HCT116 (cell line): ENCODE results near the gene UBE2D3. TPM values are rescaled to one million over a fixed set of nuclear protein-coding genes. Genes with fewer than 3 reads are reported as not detected.
A peak's percentile ranks its signal among the peaks of the same experiment; 100 is the strongest.

ENCODE experiments used
- ATAC-seq: fragments of 200-7000 bp; cut with Tn5 transposase; 2 replicates; pipeline ENCODE4 v1.9.1; 2020; ENCODE audit warnings: mild to moderate bottlenecking, moderate library complexity
- BruUV-seq: library from RNA; stranded (reverse); fragments of 400-500 nt; replicated peaks from 2 replicates; lab custom pipeline; 2021; lab: Mats Ljungman, UMichigan
- CTCF ChIA-PET: fragments of 300-600 bp; sonication (Branson Sonifier 250); formaldehyde crosslinking; loops from one replicate; lab custom pipeline; 2021; ENCODE audit warnings: antibody characterized with exemption; lab: Charles Lee
- POLR2A ChIA-PET: fragments of 300-600, 350-600 bp; sonication (Branson Sonifier 250); formaldehyde crosslinking; loops from one replicate; lab custom pipeline; 2021; ENCODE audit warnings: antibody characterized with exemption; lab: Charles Lee
- RAD21 ChIA-PET, 2 experiments: fragments of 300-600 bp; sonication (Branson Sonifier 250); formaldehyde crosslinking; loops; one replicate each; lab custom pipeline; 2023; ENCODE audit warnings: low total read pairs in 2 of 2; ENCODE audit not compliant: uncharacterized antibody in 2 of 2, unreplicated experiment in 2 of 2, low non-redundant PET in 1 of 2; lab: Charles Lee
- DNase-seq: peaks from one replicate; pipeline ENCODE4 v3.0.0-alpha.2; 2010; ENCODE audit warnings: low read depth, low spot score
- H2AFZ ChIP-seq: fragments of 200-600 bp; shearing (Covaris generic), sonication (generic); 2 replicates; pipeline ENCODE4 v1.6.1; 2017; ENCODE audit warnings: low read depth, mixed run types, mixed read lengths, antibody characterized with exemption, low read length; ENCODE audit not compliant: poor library complexity, severe bottlenecking
- H3K27ac ChIP-seq: 2 replicates; pipeline ENCODE4 v1.5.1; 2012; ENCODE audit warnings: low read depth, low read length
- H3K27me3 ChIP-seq: fragments of 200-600 bp; sonication (generic); 2 replicates; pipeline ENCODE4 v1.6.1; 2016; ENCODE audit warnings: mixed run types, low read length, mixed read lengths; ENCODE audit not compliant: insufficient read depth
- H3K36me3 ChIP-seq, 2 experiments: fragments of 200-500 bp in 1 of 2; fragments of 200-600 bp in 1 of 2; sonication (Bioruptor generic) in 1 of 2; sonication (generic) in 1 of 2; 2 replicates each; pipeline versions ENCODE4 v1.5.1 to v1.6.1; 2014 to 2016; ENCODE audit warnings: low read length in 2 of 2, inconsistent platforms in 1 of 2, mixed read lengths in 1 of 2, mixed run types in 1 of 2; ENCODE audit not compliant: insufficient read depth in 2 of 2, control insufficient read depth in 1 of 2
- H3K4me1 ChIP-seq, 2 experiments: fragments of 200-600 bp in 1 of 2; sonication (generic) in 1 of 2; 2 replicates each; pipeline versions ENCODE4 v1.5.1 to v1.6.1; 2012 to 2017; ENCODE audit warnings: low read length in 2 of 2, inconsistent platforms in 1 of 2, mild to moderate bottlenecking in 1 of 2, mixed read lengths in 1 of 2, mixed run types in 1 of 2, moderate library complexity in 1 of 2; ENCODE audit not compliant: insufficient read depth in 2 of 2, control insufficient read depth in 1 of 2
- H3K4me2 ChIP-seq: fragments of 200-600 bp; sonication (generic); 2 replicates; pipeline ENCODE4 v1.6.1; 2017; ENCODE audit warnings: mixed run types, low read length, mixed read lengths
- H3K4me3 ChIP-seq, 2 experiments: fragments of 200-600 bp in 1 of 2; sonication (generic) in 1 of 2; replicated peaks in 1 of 2; 2 replicates each; pipeline ENCODE4 v1.5.1; 2011 to 2016; ENCODE audit warnings: low read length in 2 of 2, control low read depth in 1 of 2, low read depth in 1 of 2, mild to moderate bottlenecking in 1 of 2, mixed read lengths in 1 of 2, mixed run types in 1 of 2
- H3K79me2 ChIP-seq: fragments of 200-600 bp; sonication (generic); 2 replicates; pipeline ENCODE4 v1.6.1; 2017; ENCODE audit warnings: mild to moderate bottlenecking, mixed run types, low read length, moderate library complexity, mixed read lengths; ENCODE audit not compliant: insufficient read depth
- H3K9ac ChIP-seq: fragments of 200-600 bp; sonication (generic); 2 replicates; pipeline ENCODE4 v1.6.1; 2016; ENCODE audit warnings: low read length, mixed read lengths
- H3K9me2 ChIP-seq: fragments of 200-600 bp; sonication (generic), shearing (Covaris generic); 2 replicates; pipeline ENCODE4 v1.6.1; 2017; ENCODE audit warnings: mixed run types, mild to moderate bottlenecking, moderate library complexity; ENCODE audit not compliant: insufficient read depth
- H3K9me3 ChIP-seq, 2 experiments: fragments of 200-500 bp in 1 of 2; fragments of 200-600 bp in 1 of 2; sonication (Bioruptor generic) in 1 of 2; sonication (generic) in 1 of 2; 2 replicates each; pipeline ENCODE4 v1.6.1; 2014 to 2017; ENCODE audit warnings: low read length in 2 of 2, mixed read lengths in 2 of 2, inconsistent platforms in 1 of 2, low read depth in 1 of 2, mild to moderate bottlenecking in 1 of 2, mixed run types in 1 of 2, moderate library complexity in 1 of 2; ENCODE audit not compliant: control insufficient read depth in 1 of 2, insufficient read depth in 1 of 2
- H4K20me1 ChIP-seq: fragments of 200-600 bp; sonication (generic), shearing (Covaris generic); 2 replicates; pipeline ENCODE4 v1.6.1; 2017; ENCODE audit warnings: mixed run types, mild to moderate bottlenecking, moderate library complexity; ENCODE audit not compliant: insufficient read depth
- CEBPB ChIP-seq: IDR thresholded peaks from 2 replicates; pipeline ENCODE4 v1.6.1; 2012; ENCODE audit warnings: low read depth
- EZH2phosphoT487 ChIP-seq: fragments of 200-600 bp; IDR thresholded peaks from 2 replicates; pipeline ENCODE4 v1.6.1; 2018; ENCODE audit warnings: antibody characterized with exemption, borderline replicate concordance
- FOSL1 ChIP-seq: IDR thresholded peaks from 2 replicates; pipeline ENCODE4 v1.6.1; 2012; ENCODE audit warnings: low read depth
- SIN3A ChIP-seq: IDR thresholded peaks from 2 replicates; pipeline ENCODE4 v1.6.1; 2012; ENCODE audit warnings: low read depth
- intact Hi-C: fragments of 100-400 bp; cut with micrococcal nuclease; formaldehyde crosslinking; loops from 2 replicates; pipeline ENCODE4 v1.10.0; 2022
- total RNA-seq: library from RNA; stranded (reverse); gene quantifications from one replicate; pipeline ENCODE4 v1.2.1, GENCODE V29; 2021; ENCODE audit not compliant: unreplicated experiment
- TF ChIP-seq, protein P1 (sequence below): IDR thresholded peaks from 2 replicates; pipeline ENCODE4 v1.6.1; 2012
- TF ChIP-seq, protein P2 (sequence below): IDR thresholded peaks from 2 replicates; pipeline ENCODE4 v1.6.1; 2012; ENCODE audit warnings: low read depth

The UBE2D3 gene
- total RNA-seq, 1 experiment from 2014 or later, result 302 TPM

- H3K9ac ChIP-seq, result no peak overlapping the region
These were observed 65.4 kb downstream of the UBE2D3 start for GRCh38 chr4:102761906-102762305.

More at GRCh38 chr4:102761906-102762305, 65.4 kb downstream of the UBE2D3 start:
- Histone ChIP-seq H3K4me3 (no peak overlapping the region), H2AFZ (no peak overlapping the region), H3K4me1 (peaks cover 11 to 26% of the 10 kb centered on the region in 2 experiments; a peak in 3 of 4 replicates), H3K4me2 (peak overlapping the region; percentile 96), H3K27me3 (no peaks in the 10 kb centered on the region), H4K20me1 (no peaks in the 10 kb centered on the region), H3K27ac (no peak overlapping the region), H3K36me3 (no peaks in the 10 kb centered on the region)
- ChIA-PET CTCF (interaction anchor here (0.7 kb wide), 1 partner anchor 13 kb away, joined by 3 read pairs; no protein-coding TSS in a partner anchor), RAD21 (no interaction called here), POLR2A (no interaction called here)
- intact Hi-C loops, result no loop called here
- DNase-seq, result no peak
- BruUV-seq, result no TSS peak
- TF ChIP-seq, protein P1, sequence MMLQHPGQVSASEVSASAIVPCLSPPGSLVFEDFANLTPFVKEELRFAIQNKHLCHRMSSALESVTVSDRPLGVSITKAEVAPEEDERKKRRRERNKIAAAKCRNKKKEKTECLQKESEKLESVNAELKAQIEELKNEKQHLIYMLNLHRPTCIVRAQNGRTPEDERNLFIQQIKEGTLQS, result no peak
- TF ChIP-seq, protein P2, sequence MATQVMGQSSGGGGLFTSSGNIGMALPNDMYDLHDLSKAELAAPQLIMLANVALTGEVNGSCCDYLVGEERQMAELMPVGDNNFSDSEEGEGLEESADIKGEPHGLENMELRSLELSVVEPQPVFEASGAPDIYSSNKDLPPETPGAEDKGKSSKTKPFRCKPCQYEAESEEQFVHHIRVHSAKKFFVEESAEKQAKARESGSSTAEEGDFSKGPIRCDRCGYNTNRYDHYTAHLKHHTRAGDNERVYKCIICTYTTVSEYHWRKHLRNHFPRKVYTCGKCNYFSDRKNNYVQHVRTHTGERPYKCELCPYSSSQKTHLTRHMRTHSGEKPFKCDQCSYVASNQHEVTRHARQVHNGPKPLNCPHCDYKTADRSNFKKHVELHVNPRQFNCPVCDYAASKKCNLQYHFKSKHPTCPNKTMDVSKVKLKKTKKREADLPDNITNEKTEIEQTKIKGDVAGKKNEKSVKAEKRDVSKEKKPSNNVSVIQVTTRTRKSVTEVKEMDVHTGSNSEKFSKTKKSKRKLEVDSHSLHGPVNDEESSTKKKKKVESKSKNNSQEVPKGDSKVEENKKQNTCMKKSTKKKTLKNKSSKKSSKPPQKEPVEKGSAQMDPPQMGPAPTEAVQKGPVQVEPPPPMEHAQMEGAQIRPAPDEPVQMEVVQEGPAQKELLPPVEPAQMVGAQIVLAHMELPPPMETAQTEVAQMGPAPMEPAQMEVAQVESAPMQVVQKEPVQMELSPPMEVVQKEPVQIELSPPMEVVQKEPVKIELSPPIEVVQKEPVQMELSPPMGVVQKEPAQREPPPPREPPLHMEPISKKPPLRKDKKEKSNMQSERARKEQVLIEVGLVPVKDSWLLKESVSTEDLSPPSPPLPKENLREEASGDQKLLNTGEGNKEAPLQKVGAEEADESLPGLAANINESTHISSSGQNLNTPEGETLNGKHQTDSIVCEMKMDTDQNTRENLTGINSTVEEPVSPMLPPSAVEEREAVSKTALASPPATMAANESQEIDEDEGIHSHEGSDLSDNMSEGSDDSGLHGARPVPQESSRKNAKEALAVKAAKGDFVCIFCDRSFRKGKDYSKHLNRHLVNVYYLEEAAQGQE, result no peak
- TF ChIP-seq FOSL1, result no peak
- no peak for TF ChIP-seq CEBPB
- no peak for TF ChIP-seq EZH2phosphoT487
- TF ChIP-seq SIN3A, result no peak
- TF ChIP-seq, all 23 proteins: peak for 0
- no peak for ATAC-seq
- no peaks in the 10 kb centered on the region for H3K9me2 ChIP-seq
- no peaks in the 10 kb centered on the region for H3K9me3 ChIP-seq
- peaks cover 21% of the 10 kb centered on the region for H3K79me2 ChIP-seq
